ENCODE results near the gene GXYLT2.
"Not testable (repeated sequence)": the region's sequence is repeated elsewhere in the genome, so short reads cannot be mapped to it uniquely, and the experiment has no call there.

Gene GXYLT2

GRCh38 chr3:72928781-72929735 lies 41.2 kb downstream of the GXYLT2 start:
- in situ Hi-C loops (cut with HindIII; ENCODE audit: low sequenced_read_pairs) = not testable (repeated sequence)

GRCh38 chr3:72930754-72931153 lies 42.9 kb downstream of the GXYLT2 start:
- in situ Hi-C loops (cut with HindIII; ENCODE audit: low sequenced_read_pairs) = no loop called here

- in situ Hi-C loops (cut with HindIII; ENCODE audit: low sequenced_read_pairs) = no loop called here
Observed at GRCh38 chr3:72932416-72932815, 44.6 kb downstream of the GXYLT2 start.

GRCh38 chr3:72938471-72939265 lies 50.8 kb downstream of the GXYLT2 start:
- in situ Hi-C loops (cut with HindIII; ENCODE audit: low sequenced_read_pairs) = no loop called here

- in situ Hi-C loops (cut with HindIII; ENCODE audit: low sequenced_read_pairs) = no loop called here
Observed at GRCh38 chr3:72941245-72941644, 53.4 kb downstream of the GXYLT2 start.

- in situ Hi-C loops (cut with HindIII; ENCODE audit: low sequenced_read_pairs) = no loop called here
Observed at GRCh38 chr3:72942427-72942826, 54.6 kb downstream of the GXYLT2 start.

- in situ Hi-C loops (cut with HindIII; ENCODE audit: low sequenced_read_pairs) = loop anchor here (5.0 kb wide), 1 partner anchor 38 kb away; no protein-coding TSS in a partner anchor
Observed at GRCh38 chr3:72944696-72945095, 56.9 kb downstream of the GXYLT2 start.

- in situ Hi-C loops (cut with HindIII; ENCODE audit: low sequenced_read_pairs) = loop anchor here (5.0 kb wide), 1 partner anchor 34 kb away; no protein-coding TSS in a partner anchor
Observed at GRCh38 chr3:72947715-72948490, 60.1 kb downstream of the GXYLT2 start.

- in situ Hi-C loops (cut with HindIII; ENCODE audit: low sequenced_read_pairs) = loop anchor here (5.0 kb wide), 1 partner anchor 33 kb away; no protein-coding TSS in a partner anchor
Observed at GRCh38 chr3:72949016-72949415, 61.2 kb downstream of the GXYLT2 start.

GRCh38 chr3:72950372-72950771 lies 62.5 kb downstream of the GXYLT2 start:
- in situ Hi-C loops (cut with HindIII; ENCODE audit: low sequenced_read_pairs) = no loop called here

GRCh38 chr3:72950801-72951200 lies 63.0 kb downstream of the GXYLT2 start:
- in situ Hi-C loops (cut with HindIII; ENCODE audit: low sequenced_read_pairs) = no loop called here

GRCh38 chr3:72951259-72951722 lies 63.4 kb downstream of the GXYLT2 start:
- in situ Hi-C loops (cut with HindIII; ENCODE audit: low sequenced_read_pairs) = no loop called here

- in situ Hi-C loops (cut with HindIII; ENCODE audit: low sequenced_read_pairs) = no loop called here
Observed at GRCh38 chr3:72953325-72953956, 65.6 kb downstream of the GXYLT2 start.

GRCh38 chr3:72957297-72957696 lies 69.5 kb downstream of the GXYLT2 start:
- in situ Hi-C loops (cut with HindIII; ENCODE audit: low sequenced_read_pairs) = no loop called here

- in situ Hi-C loops (cut with HindIII; ENCODE audit: low sequenced_read_pairs) = no loop called here
Observed at GRCh38 chr3:72959336-72959735, 71.5 kb downstream of the GXYLT2 start.

- in situ Hi-C loops (cut with HindIII; ENCODE audit: low sequenced_read_pairs) = no loop called here
Observed at GRCh38 chr3:72960812-72961518, 73.1 kb downstream of the GXYLT2 start.

GRCh38 chr3:72961752-72962151 lies 73.9 kb downstream of the GXYLT2 start:
- in situ Hi-C loops (cut with HindIII; ENCODE audit: low sequenced_read_pairs) = no loop called here

GRCh38 chr3:72962317-72962716 lies 74.5 kb downstream of the GXYLT2 start:
- in situ Hi-C loops (cut with HindIII; ENCODE audit: low sequenced_read_pairs) = no loop called here

GRCh38 chr3:72964633-72965032 lies 76.8 kb downstream of the GXYLT2 start:
- in situ Hi-C loops (cut with HindIII; ENCODE audit: low sequenced_read_pairs) = no loop called here

- in situ Hi-C loops (cut with HindIII; ENCODE audit: low sequenced_read_pairs) = no loop called here
Observed at GRCh38 chr3:72968266-72968664, 80.4 kb downstream of the GXYLT2 start.

Measured in DLD1 (cell line).